Bone marrow (tissue), 2 donors: ENCODE data around the gene CAD.
A peak's percentile ranks its signal among the peaks of the same experiment; 100 is the strongest.
"Not testable (repeated sequence)": the region's sequence is repeated elsewhere in the genome, so short reads cannot be mapped to it uniquely, and the experiment has no call there.

Experiments used
- DNase-seq, 2 donors: peaks; one replicate each; lab custom pipeline; 2025; lab: John Stamatoyannopoulos, UW

CAD gene

DNA sequence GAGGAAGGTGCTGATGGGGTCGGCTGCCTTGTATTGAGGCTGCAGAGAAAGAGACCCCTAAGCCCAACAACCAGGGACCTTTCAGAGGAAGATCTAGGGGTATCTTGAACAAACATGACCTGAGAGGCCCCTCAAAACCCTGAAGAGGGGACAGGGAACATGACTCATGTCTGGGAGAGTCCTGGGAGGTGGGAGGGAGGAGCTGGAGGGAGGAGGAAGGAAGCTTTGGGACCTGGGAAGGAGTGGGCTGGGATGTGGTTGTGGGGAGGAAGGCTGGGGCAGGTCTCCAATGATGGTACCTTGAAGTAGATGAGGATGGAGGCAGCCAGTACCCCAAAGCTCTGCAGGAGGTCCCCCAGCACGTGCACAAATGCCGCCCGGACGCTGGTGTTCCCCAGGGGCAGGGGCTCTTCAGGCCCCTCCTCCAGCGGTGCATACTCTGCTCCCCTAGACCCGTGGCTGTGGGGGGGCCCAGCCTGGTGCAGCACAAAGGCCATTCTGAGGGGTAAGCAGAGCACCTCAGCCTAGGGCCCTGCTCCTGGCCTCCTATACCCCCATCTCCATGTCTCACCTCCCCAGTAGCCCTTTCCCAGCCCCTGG is 39.8 kb downstream of the CAD start:
- no peak for DNase-seq

DNA sequence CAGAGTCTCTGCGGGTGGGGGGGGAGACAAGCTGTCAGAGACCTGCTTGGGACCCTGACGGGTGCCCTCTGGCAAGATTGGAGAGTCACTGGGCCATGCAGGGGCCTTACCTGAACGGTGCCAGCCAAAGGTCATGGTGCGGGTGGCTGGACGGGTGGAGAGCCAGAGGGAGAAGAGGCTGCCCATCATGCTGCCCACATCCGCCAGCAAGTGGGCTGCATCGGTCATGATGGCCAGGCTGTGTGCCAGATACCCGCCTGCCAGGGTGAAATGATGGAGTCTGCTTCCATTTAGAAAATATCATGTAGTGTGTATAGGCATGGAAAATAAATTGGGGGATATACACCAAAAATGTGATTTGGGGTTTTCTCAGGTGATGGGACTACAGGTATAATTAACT is 40.9 kb downstream of the CAD start:
- DNase-seq: no peak

DNA sequence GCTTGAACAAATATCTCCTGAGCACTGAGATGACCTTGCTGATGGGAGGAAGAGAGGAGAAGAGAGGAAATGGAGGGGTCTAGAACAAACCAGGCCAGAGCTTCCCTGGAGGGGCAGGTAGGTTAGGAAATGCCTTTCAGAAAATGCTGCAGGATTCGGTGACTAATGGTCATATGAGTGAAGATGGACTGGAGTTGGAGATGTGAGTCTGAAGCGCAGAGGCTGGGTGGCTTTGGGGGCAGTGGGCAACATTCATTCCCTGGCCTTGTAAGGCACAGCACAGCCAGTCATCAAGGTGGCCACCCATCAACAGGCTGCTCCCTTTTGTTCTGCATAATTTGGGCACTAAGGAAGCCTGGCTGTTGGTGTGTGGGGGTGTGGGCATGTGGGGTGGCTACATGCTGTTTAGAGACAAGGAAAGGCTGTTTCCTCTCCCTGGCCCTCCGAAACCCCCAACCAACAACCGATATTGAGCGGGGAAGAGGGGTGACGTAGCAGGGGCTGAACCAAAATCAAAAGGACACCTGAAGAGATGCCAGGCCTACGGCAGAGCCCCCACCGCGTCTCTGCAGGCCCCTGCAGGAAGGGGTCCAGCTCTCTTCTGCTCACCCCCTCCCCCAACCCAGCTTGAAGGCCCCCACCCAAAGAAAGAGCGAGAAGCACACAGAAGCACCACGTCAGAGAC is 44.2 kb downstream of the CAD start:
- no peak for DNase-seq

DNA sequence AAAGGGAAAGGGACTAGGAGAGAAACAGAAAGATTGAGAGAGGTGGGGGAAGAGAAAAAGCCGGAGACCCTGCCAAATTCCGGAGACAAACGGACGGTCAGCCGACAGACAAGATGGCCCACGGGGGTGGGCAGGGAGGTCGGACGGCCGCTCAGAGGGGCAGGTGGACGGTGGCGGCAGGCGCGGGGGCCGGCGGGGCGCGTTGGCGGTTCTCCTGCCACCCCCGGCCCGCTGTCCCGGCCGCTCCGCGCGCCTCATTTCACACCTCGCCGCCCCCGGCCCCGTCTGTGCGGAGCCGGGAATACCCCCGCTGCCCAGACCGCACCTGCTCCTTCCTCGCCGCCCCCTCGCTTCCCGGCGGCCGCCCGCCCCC is 44.7 kb downstream of the CAD start:
- DNase-seq: no peak

DNA sequence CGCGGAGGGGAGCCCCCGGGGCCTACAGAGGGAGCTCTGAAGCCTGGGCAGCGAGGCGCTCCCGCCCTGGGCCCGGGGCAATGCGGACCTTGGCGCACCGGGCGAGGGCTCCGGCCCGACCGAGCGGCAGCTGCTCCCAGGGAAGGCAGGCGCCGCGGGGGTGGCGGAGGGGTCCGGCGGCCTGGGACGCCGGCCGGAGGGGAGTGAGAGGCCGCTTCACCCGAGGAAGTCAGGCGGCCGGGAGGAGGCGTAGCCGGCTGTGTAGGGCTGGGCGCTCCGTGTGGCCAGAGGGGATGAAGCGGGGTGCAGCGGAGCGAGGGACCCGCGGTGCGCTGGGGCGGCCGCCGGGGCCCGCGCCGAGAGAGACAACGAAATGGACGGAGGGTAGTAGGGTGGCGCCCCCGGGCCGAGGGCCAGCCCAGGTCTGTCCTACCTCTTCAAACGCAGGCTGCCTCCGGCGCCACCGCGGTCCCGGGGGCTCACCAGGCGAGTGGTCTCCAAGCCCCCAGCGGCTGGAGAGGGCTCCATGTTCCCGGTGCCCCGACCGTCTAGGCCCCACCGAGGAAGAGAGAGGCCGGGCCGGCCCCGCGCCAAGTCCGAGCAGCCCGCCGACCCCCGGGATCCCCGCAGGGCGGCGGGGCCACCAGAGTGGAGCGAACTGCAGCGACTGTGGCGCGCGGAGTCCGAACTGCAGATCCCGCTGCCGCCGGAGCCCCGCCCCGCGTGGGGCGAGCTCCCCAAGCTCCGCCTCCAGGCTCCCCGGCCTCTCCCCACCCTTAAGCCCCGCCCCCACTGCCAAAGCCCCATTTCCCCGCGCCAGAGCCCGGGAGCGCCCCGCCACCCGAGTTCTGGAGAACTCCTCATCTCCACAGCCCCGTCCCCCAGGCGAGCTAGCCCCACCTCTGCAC is 45.5 kb downstream of the CAD start, which contains the start of gene SLC30A3:
SLC30A3 (minus strand) TSS at position 669 of the 908 bp plus-strand sequence; CDS start at position 528, 141 bp downstream.
- DNase-seq: peak in 1 of 2 donors; percentile 22

DNA sequence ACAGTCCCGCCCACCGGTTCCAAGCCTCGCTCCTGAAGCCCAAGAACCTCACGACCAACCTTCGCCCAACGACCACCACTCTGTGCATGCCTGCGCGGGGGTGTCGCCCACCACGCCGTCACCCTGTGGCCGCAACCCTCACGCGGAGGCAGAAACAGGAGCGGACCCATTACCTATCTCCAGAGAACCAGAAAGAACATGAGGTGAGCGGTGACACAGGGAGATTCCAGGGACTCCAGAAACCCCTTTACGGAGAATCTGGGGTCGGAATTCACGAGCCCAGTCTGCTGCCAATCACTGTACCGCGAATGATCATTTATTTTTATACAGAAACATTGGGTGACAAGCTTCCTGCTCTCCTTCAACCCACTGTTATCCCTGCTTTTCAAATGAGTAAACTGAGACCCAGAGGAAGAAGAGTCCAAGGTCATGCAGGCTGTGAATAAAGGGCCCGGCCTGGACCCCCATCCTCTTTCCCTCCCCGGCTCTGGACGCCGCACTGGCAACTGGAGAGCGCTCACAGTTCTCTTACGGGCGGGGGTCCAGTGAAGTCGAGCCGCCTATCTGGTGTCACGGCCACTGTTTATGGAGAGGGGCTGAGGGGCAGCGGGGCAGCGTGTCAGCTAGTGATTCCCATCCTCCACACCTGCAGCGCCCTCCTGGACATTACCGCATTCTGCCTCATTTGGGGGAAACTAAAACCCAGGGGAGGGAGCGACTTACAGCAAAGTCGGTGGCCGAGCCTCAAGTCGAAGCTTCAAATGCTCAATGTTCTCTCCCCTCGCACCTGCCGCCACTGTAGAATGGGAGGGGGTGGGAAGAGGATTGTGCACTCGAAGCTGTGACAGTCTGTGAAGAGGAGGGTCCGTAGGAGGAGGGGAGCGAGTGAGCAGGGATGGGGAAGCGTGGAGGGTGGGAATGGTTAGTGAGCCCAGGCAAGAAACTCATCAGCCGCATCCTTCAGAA is 46.4 kb downstream of the CAD start:
- DNase-seq: no peak

DNA sequence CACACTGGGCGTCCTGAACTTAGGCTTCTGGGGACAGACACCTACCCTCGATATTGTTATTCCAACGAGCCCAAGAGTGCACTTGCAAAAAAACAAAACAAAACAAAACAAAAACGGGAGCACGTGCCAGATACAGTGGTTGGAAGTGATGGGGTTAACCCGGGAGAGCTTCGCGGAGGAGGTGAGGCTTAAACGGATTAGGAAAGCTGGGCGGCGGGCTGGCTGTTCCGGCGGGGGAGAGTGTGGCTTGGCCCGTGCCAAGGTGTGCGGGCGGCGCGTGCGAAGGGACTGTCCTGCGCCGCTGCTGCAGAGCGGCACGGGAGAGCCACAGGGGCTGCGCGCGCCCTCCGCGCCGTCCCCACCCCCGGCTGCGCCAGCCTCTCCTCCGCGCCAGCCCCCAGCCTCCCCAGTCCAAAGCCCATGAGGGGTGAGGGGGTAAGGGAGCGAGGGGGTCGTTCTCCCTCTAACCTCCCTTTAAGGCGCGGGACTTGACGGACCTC is 47.1 kb downstream of the CAD start:
- DNase-seq: no peak

DNA sequence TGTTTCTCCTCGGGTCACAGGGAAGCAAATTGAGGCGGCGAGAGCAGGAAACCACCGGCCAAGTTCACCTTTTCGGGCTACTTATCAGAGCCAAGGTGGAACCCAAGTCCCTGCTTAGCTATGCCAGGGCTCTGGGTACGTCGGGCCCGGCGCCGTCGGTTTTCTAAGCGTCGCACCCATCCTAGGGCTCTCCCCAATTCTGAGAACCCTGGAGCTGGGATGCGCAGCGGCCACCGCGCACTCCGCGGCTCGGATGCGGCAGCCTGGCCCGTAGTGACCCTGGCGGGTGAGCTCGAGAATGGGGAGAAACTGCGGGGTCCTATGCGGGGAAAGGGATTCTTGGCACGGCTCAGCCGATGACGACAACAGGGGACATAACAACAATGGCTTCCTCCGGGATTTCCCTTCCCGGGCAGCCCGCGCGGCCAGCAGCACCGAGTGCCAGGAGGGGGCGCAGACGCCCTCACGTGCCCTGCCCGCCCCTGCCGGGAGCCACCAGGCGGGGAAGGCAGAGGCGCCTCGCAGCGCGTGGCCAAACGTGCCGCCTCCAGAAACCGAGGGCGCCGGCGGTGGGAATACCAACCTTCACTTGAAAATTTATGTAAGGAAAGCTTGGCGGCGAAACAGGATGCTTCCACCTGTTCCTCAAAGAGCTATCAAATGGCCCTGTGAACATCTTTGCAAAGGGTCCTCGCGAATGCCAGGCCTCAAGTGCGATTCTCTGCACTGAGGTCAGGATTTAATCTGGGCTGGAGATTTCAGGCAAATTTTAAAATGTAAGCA is 47.8 kb downstream of the CAD start:
- DNase-seq: peak; percentile 16 to 31

DNA sequence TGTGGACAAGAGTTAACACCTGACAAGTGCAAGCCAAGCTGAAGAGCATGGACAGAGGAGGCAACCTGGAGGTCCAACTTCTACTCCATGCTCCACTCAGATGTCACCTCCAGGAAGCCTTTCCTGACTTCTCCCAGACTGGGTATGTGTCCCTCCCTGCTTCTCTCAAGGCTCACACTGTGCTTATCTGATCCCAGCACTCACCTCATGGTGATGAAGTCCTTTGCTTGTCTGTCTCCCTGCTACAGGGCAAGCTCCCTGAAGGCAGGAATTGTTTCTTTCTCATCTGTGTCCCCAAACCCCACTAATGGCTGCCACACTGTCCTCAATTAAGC is 48.3 kb downstream of the CAD start:
- DNase-seq: no peak

DNA sequence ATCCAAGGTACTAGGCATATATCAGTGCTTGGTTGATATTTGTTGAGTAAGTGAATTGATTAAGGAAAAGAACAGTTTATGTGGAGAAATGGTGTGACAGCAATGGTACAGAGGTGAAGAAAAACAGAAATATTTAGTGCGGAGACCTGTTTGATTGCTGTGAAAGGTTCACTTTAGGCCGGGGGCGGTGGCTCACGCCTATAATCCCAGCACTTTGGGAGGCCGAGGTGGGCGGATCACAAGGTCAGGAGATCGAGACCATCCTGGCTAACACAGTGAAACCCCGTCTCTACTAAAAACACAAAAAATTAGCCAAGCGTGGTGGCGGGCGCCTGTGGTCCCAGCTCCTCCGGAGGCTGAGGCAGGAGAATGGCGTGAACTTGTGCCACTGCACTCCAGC is 51.1 kb downstream of the CAD start:
- not testable (repeated sequence) for DNase-seq

DNA sequence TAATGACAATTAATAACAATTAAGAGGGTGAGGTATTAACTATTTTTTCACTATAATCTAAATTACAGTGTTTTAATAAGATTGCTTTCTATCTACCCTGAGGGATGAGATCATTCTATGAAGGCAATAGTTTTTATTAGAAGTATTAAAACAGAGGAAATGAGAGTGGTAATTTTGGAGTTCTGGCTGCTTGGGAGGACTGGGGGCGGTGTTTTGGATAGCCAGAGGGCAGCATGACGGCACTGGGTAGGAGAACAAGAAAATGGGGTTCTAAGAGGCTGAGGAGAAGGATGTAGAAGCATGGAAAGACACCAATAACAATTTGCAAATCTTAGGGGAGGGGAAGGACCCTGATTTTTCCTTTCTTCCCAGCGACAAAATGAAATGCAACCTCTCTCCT is 53.0 kb downstream of the CAD start:
- no peak for DNase-seq

DNA sequence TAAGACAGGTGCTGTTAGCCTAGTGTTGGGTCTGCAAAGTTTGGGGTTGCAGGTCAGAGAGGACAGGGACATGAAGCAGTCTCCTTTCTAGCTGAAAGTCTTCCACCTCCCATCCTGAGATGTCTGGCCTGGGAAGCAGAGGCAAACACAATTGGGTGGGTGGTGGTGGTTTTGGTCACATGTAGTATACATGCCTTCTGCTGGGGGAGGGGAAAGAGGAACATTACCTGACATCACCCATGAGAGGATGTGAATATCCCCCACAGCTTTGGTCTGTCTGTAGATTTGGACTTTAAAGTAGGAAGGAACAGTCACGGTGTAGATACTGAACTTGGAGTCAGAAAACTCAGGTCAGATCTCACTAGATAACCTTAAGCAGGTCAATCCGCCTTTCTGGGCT is 53.5 kb downstream of the CAD start:
- DNase-seq: no peak

DNA sequence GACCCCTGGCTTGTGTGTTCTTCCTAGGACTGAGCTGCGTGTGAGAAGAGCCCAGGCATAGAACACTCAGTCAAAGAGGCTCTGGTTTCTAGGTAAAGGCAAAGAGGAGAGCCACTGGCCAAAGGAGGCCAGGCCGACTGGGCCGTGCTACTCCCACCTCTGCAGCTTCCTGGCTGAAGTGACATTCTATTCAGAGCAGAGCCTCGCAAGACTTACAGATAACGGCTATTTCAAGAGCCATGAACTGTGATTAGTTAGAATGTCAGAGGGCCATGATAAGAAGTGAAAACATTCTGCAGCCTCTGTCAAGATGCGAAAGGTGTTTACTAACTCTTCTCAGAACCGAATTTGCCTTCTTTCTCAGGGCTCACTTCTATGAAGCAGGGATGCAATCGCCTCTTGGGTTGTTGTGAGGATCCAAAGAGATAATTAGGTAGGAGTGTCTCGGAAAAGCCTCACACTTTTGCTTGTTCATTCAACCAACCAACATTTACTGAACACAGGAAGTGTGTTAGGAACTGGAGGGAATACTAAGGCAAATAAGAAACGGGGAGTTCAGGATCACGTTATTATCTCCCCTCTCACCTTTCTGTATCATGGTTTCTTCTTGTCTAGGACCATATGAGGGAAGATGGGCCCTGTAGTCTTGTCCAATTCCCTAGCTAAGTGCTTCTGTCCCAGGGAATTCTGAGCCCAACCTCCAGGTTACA is 54.6 kb downstream of the CAD start:
- DNase-seq: no peak

DNA sequence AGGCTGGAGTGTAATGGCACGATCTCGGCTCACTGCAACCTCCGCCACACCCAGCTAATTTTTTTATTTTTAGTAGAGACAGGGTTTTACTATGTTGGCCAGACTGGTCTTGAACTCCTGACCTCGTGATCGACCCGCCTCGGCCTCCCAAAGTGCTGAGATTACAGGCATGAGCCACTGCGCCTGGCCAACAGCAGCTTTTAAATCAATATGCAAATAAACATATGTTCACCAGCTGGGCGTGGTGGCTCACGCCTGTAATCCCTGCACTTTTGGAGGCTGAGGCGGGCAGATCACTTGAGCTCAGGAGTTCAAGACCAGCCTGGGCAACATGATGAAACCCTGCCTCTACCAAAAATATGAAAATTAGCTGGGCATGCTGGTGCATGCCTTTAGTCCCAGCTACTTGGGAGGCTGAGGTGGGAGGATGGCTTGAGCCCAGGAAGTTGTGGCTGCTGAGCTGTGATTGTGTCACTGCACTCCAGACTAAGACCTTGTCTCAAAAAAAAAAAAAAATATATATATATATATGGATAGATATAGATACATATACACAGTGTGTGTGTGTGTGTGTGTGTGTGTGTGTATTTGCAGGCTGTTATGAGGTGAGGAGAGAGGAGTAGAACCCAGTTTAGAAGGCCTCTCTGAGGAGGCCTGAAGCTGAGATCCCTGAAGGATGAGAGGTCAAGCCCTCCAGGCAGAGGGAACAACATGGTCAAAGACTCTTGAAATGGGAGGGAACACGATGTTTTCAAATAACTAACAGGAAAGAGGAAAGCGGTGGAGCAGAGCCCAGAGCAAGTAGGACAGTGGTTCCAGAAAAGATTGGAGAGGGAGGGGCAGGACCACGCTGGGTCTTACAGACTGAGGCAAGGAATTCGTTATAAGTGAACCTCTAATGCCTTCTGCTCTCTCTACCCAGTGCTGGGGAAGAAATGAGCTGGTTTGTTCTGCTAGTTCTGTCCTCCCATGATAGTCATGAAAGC is 55.7 kb downstream of the CAD start:
- DNase-seq: not testable (repeated sequence)

DNA sequence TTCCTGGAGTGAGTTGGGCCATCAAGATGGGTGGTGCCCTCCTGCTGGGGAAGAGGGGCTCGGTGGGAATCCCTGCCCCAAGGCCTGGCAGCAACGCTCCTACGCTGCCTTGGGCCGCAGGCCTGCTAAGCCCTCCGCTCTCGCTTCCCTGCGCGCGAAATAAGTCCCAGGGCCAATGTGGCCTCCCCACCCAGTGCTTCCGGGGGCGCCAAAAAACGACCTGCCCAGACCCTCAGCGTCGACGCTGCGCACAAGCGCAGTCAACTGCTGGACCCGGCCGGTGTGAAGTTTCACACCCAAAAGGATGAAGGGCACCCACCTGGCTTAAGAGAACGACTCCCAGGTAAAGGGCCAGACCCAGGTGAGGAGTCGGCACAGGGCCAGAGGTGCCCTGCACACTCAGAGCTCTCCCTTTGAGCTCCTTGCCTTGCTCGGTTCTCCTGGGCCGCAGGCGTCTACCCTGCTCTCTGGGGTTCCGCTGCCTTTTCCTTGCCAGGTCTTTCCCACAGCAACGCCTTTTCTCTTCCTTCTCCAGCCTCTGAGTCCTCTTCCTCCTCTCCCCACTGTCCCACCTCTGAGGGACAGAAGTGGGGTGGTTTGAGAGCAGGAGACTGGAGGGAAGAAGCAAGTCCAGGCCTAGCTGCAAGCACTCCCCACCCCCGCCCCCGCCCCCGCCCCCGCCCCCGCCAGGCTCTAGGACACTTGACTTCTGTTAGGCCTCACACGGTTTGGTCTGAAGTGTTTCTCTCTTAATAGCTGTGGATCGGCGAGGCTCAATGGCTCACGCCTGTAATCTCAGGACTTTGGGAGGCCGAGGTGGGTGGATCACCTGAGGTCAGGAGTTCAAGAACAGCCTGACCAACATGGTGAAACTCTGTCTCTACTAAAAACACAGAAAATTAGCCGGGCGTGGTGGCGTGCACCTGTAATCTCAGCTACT is 58.3 kb downstream of the CAD start, which contains the start of gene DNAJC5G:
DNAJC5G (plus strand) TSS at position 223 of the 940 bp plus-strand sequence. CDS start 1,296 bp downstream, outside the sequence.
- no peak for DNase-seq

DNA sequence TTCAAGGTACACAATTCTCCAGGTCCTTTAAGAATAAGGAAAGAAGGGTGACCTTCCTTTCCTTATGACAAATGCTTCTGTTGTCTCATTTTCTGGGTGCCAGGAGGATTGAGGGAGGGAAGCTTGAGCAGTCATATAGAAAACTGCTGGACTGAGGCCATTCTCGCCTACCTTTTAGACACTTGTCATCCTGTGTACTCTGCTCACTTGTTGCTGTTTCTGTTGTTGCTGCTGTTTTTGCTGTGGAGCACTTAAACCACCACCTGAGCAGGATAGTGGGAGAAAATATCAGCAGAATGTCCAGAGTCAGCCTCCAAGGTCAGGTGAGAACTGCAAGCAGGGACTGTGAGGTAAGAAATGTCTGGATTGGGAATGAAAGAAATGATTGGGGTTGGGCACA is 60.8 kb downstream of the CAD start:
- no peak for DNase-seq

DNA sequence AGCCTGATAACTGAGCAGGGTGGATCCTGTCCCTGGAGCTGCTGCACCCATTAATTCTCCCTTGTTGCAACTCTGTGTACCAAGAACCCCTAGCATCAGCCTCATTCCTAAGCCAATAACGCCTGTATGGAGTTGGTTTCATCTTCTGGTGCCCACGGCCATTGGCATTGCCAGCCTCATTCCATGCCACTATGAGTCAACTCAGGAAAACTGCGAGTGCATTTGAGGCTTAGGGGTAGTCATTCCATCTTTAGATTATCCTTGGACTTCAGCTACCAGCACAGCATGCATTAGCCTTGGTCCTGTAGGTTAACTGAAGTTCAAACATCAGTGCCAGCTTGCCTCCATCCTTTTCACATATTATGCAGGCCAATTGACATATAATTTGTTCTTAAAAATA is 63.7 kb downstream of the CAD start:
- no peak for DNase-seq

DNA sequence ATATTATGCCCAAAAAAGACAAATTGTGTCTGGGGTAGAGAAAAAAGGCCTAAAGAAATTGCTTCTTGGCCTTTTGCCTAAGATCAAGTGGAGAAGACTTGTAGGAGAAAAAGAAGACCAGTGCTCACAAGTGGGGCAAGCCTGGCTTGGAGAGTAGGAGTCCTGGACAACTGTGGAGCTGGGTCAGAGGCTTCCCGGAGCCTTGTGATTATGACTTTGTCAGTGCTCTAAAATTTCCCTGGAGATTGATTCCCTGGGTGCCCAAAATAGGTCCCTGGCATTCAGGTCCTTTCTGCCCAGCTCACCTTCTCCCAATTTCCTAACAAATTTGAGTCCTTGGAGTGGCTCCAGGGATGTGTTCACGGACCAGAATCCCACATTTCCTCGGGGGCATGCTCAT is 64.3 kb downstream of the CAD start:
- no peak for DNase-seq
